ENCODE results near the gene CREM. TPM values are rescaled to one million over a fixed set of nuclear protein-coding genes. Genes with fewer than 3 reads are reported as not detected.

Gene CREM
- total and polyA plus RNA-seq, 2 of the 8 experiments (the other 6 are each of a cell fraction or from before 2014, with no cell fraction given) = 18.7 to 21.9 TPM

GRCh38 chr10:35244549-35244948 lies 117.9 kb downstream of the CREM start:
- H2BK12ac ChIP-seq (ENCODE audit: low read depth, low read length) = no peak overlapping the region
- H4K91ac ChIP-seq (replicated peaks; ENCODE audit: insufficient read length, low read length) = no peak overlapping the region
- H2BK15ac ChIP-seq (ENCODE audit: low read length) = no peak overlapping the region
- H3K14ac ChIP-seq (ENCODE audit: insufficient read length) = no peak overlapping the region
- H2BK20ac ChIP-seq (ENCODE audit: low read length) = no peak overlapping the region
- no peaks in the 10 kb centered on the region for H4K20me1 ChIP-seq (replicated peaks in 1 of 2; ENCODE audit: control insufficient read depth in 1 of 2, insufficient read depth in 2 of 2, low read length in 2 of 2)
- CTCF ChIA-PET (ENCODE audit: partially characterized antibody) = no interaction called here
- WGBS, 2 experiments (ENCODE audit: extremely low coverage in 1 of 2, insufficient coverage in 1 of 2, insufficient read length in 1 of 2, insufficient replicate concordance in 2 of 2, low coverage in 1 of 2, low lambda C conversion rate in 2 of 2, missing lambda C conversion rate in 1 of 2) = 55% methylated on average over 2 of the region's 2 CpGs; no CpG with 5 or more reads in 1 of the 2 experiments
- no peak overlapping the region for H3K18ac ChIP-seq (ENCODE audit: extremely low read depth, low read length)
- no peak overlapping the region for H3K56ac ChIP-seq (replicated peaks; ENCODE audit: insufficient read length, low read depth, low read length)
- H4K5ac ChIP-seq (ENCODE audit: insufficient read length, low read depth, low read length) = no peak overlapping the region
- POLR2A ChIA-PET (ENCODE audit: partially characterized antibody) = no interaction called here
- H3K27ac ChIP-seq (ENCODE audit: low read depth, low read length) = no peak overlapping the region
- no peak overlapping the region for H2BK5ac ChIP-seq (ENCODE audit: low read depth, low read length)
- H3K79me2 ChIP-seq (ENCODE audit: control insufficient read depth in 1 of 2, insufficient read depth in 2 of 2, low read length in 2 of 2) = no peaks in the 10 kb centered on the region
- H3K9ac ChIP-seq (replicated peaks in 1 of 4; ENCODE audit: extremely low read depth in 1 of 4, low read depth in 3 of 4, low read length in 3 of 4) = no peak overlapping the region
- no peaks in the 10 kb centered on the region for H3K79me1 ChIP-seq (ENCODE audit: low read depth, low read length)
- H3K9me3 ChIP-seq (ENCODE audit: insufficient read depth in 2 of 2, low read depth in 1 of 2, low read length in 1 of 2) = no peaks in the 10 kb centered on the region
- H2AK5ac ChIP-seq (ENCODE audit: low read depth, low read length) = no peak overlapping the region
- no peak overlapping the region for H3K4me3 ChIP-seq (ENCODE audit: extremely low read depth in 1 of 4, insufficient read depth in 2 of 4, low read depth in 3 of 4, low read length in 4 of 4)
- no peak overlapping the region for H2BK120ac ChIP-seq (replicated peaks; ENCODE audit: low read depth, low read length)
- no peaks in the 10 kb centered on the region for H3K36me3 ChIP-seq (ENCODE audit: control insufficient read depth in 2 of 4, insufficient read depth in 4 of 4, low read length in 3 of 4)
- TF ChIP-seq ASH2L (IDR thresholded peaks at IDR 0.05; ENCODE audit: low read length) (no peak), GABPA (IDR thresholded peaks at IDR 0.05; ENCODE audit: borderline replicate concordance, insufficient read depth, low read length) (no peak), RNF2 (IDR thresholded peaks at IDR 0.05; ENCODE audit: borderline replicate concordance, low read depth, low read length, missing control alignments, poor library complexity, severe bottlenecking) (no peak)
- no peak for FAIRE-seq
- no peak overlapping the region for H3K4ac ChIP-seq (replicated peaks; ENCODE audit: insufficient read length, low read depth, low read length)
- no peak overlapping the region for H3K23ac ChIP-seq (ENCODE audit: insufficient read length)
- no peak overlapping the region for H4K8ac ChIP-seq (ENCODE audit: extremely low read depth, insufficient read depth, low read length)
- DNase-seq (ENCODE audit: low read depth in 1 of 2, low spot score in 2 of 2) = no peak
- H2AFZ ChIP-seq (ENCODE audit: low read length) = no peak overlapping the region
- H3K4me2 ChIP-seq (ENCODE audit: insufficient read depth in 1 of 2, low read depth in 2 of 2, low read length in 2 of 2) = no peak overlapping the region
- H3K27me3 ChIP-seq (replicated peaks in 1 of 4; ENCODE audit: control insufficient read depth in 3 of 4, extremely low read depth in 1 of 4, insufficient read depth in 3 of 4, low read length in 3 of 4) = no peaks in the 10 kb centered on the region
- H3K23me2 ChIP-seq (ENCODE audit: low read depth, low read length) = no peaks in the 10 kb centered on the region
- no peaks in the 10 kb centered on the region for H3K4me1 ChIP-seq (replicated peaks in 1 of 4; ENCODE audit: control insufficient read depth in 3 of 4, insufficient read depth in 4 of 4, low read length in 3 of 4)
